Measurements from ENCODE around the gene CLCNKA. TPM values are rescaled to one million over a fixed set of nuclear protein-coding genes. Genes with fewer than 3 reads are reported as not detected.
A peak's percentile ranks its signal among the peaks of the same experiment; 100 is the strongest.

The CLCNKA gene
- total and polyA plus RNA-seq, 2 experiments from 2014 or later, result 1.3 TPM

DNA sequence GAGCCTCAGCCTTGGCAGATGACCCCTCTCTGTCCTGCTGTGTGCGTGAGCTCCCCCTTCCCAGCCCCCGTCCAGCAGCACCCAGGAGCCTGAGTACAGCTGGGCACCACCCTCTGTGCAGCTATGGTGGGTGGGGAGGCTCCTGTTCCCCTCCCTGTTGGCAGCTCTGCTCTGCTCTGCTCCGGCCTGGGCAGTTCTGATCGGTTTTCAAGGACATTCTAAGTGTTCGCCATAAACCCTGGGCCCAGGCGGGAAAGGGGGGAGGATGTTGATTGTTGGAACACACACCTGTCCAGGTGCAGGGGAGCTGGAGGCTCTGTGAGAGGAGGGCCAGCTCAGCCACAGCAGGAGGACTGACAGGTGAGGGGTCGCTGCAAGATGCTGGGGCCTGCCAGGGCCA is 21.7 kb downstream of the CLCNKA start, which contains the start of gene CLCNKB:
CLCNKB (plus strand) TSS at position 262 of the 400 bp plus-strand sequence. CDS start 711 bp downstream, outside the sequence.
- Histone ChIP-seq H4K20me1 (ENCODE audit: insufficient read depth, poor library complexity, severe bottlenecking) (no peaks in the 10 kb centered on the region), H3K4me2 (no peak within 1 kb of the TSS), H3K27me3 (no peaks in the 10 kb centered on the region), H3K4me3 (no peak within 1 kb of the TSS), H3K9me3 (ENCODE audit: low read depth) (no peaks in the 10 kb centered on the region), H3K27ac (no peak within 1 kb of the TSS), H2AFZ (no peak within 1 kb of the TSS), H3K9me2 (replicated peaks; ENCODE audit: insufficient read depth) (no peaks in the 10 kb centered on the region), H3K4me1 (ENCODE audit: insufficient read depth) (peaks cover under 1% of the 10 kb centered on the region), H3K36me3 (replicated peaks; ENCODE audit: insufficient read depth, low read depth) (no peaks in the 10 kb centered on the region), H3K79me2 (no peaks in the 10 kb centered on the region)
- DNase-seq (ENCODE audit: low spot score), result no peak
- TF ChIP-seq, protein P1, sequence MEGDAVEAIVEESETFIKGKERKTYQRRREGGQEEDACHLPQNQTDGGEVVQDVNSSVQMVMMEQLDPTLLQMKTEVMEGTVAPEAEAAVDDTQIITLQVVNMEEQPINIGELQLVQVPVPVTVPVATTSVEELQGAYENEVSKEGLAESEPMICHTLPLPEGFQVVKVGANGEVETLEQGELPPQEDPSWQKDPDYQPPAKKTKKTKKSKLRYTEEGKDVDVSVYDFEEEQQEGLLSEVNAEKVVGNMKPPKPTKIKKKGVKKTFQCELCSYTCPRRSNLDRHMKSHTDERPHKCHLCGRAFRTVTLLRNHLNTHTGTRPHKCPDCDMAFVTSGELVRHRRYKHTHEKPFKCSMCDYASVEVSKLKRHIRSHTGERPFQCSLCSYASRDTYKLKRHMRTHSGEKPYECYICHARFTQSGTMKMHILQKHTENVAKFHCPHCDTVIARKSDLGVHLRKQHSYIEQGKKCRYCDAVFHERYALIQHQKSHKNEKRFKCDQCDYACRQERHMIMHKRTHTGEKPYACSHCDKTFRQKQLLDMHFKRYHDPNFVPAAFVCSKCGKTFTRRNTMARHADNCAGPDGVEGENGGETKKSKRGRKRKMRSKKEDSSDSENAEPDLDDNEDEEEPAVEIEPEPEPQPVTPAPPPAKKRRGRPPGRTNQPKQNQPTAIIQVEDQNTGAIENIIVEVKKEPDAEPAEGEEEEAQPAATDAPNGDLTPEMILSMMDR (IDR thresholded peaks at IDR 0.05; ENCODE audit: poor library complexity), result no peak
- no peak for TF ChIP-seq EZH2 (IDR thresholded peaks at IDR 0.05; ENCODE audit: borderline replicate concordance)
- no peak for TF ChIP-seq EZH2phosphoT487 (IDR thresholded peaks at IDR 0.05; ENCODE audit: low read depth, severe bottlenecking, unreplicated experiment)
- 85% methylated on average over 7 of the region's 7 CpGs for WGBS (ENCODE audit: low lambda C conversion rate, missing lambda C conversion rate)

DNA sequence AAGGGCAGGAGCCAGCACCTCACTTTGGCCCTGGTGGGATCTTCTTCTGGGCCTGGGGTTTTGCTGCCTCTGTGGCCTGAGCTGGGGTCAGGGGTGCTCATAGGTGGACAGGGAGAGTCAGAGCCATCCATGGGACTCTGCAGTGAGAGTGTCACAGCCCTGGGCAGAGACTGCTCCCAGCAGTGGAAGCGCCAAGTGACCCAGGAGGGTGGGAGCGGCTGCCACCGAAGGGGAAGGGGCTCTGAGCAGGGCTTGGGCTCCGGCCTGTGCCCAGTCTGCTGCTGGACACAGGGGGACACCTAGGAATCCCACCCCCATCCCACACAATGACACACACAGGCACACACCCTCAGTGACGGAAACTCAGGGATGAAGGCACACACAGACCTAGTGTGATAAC is 22.1 kb downstream of the CLCNKA start:
- no peak overlapping the region for H3K4me2 ChIP-seq
- no peak overlapping the region for H2AFZ ChIP-seq
- 100% methylated on average over 5 of the region's 5 CpGs for WGBS (ENCODE audit: low lambda C conversion rate, missing lambda C conversion rate)
- H3K27me3 ChIP-seq, result no peaks in the 10 kb centered on the region
- no peak overlapping the region for H3K4me3 ChIP-seq
- no peak for DNase-seq (ENCODE audit: low spot score)
- no peaks in the 10 kb centered on the region for H4K20me1 ChIP-seq (ENCODE audit: insufficient read depth, poor library complexity, severe bottlenecking)
- no peaks in the 10 kb centered on the region for H3K9me2 ChIP-seq (replicated peaks; ENCODE audit: insufficient read depth)
- H3K9me3 ChIP-seq (ENCODE audit: low read depth), result no peaks in the 10 kb centered on the region
- H3K36me3 ChIP-seq (replicated peaks; ENCODE audit: insufficient read depth, low read depth), result no peaks in the 10 kb centered on the region
- H3K4me1 ChIP-seq (ENCODE audit: insufficient read depth), result peaks cover 5% of the 10 kb centered on the region
- no peaks in the 10 kb centered on the region for H3K79me2 ChIP-seq
- no peak overlapping the region for H3K27ac ChIP-seq
- no peak for TF ChIP-seq EZH2phosphoT487 (IDR thresholded peaks at IDR 0.05; ENCODE audit: low read depth, severe bottlenecking, unreplicated experiment)
- TF ChIP-seq, protein P1 (IDR thresholded peaks at IDR 0.05; ENCODE audit: poor library complexity), result no peak
- TF ChIP-seq EZH2 (IDR thresholded peaks at IDR 0.05; ENCODE audit: borderline replicate concordance), result no peak

DNA sequence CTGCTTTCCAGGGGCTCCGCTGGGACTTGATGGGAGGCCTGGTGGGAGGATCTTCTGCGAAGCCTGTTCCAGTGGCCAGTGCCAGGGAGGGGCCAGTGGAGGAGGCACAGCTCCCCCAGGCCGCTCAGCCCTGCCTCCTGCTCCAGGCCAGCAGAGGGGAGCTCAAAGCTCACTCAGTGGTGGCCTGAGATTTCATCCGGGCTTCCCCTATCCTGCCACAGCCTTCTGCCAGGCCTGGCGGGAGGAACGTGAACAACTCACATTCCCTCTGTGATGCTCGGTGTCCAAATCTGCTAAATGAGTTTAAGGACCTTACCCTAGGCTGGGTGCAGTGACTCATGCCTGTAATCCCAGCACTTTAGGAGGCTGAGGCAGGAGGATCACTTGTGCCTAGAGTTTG is 25.0 kb downstream of the CLCNKA start:
- H2AFZ ChIP-seq, result no peak overlapping the region

More for the DNA sequence above, 25.0 kb downstream of the CLCNKA start:
- DNase-seq (ENCODE audit: low spot score), result peak; percentile 43
- no peak overlapping the region for H3K27ac ChIP-seq
- WGBS (ENCODE audit: low lambda C conversion rate, missing lambda C conversion rate), result 70% methylated on average over 7 of the region's 7 CpGs
- H3K4me1 ChIP-seq (ENCODE audit: insufficient read depth), result peaks cover 7% of the 10 kb centered on the region
- no peaks in the 10 kb centered on the region for H3K9me2 ChIP-seq (replicated peaks; ENCODE audit: insufficient read depth)
- no peaks in the 10 kb centered on the region for H3K79me2 ChIP-seq
- no peaks in the 10 kb centered on the region for H3K27me3 ChIP-seq
- TF ChIP-seq, protein P1 (IDR thresholded peaks at IDR 0.05; ENCODE audit: poor library complexity), result no peak
- TF ChIP-seq EZH2phosphoT487 (IDR thresholded peaks at IDR 0.05; ENCODE audit: low read depth, severe bottlenecking, unreplicated experiment), result no peak
- no peak for TF ChIP-seq EZH2 (IDR thresholded peaks at IDR 0.05; ENCODE audit: borderline replicate concordance)
- H3K36me3 ChIP-seq (replicated peaks; ENCODE audit: insufficient read depth, low read depth), result no peaks in the 10 kb centered on the region
- no peak overlapping the region for H3K4me2 ChIP-seq
- no peak overlapping the region for H3K4me3 ChIP-seq
- H3K9me3 ChIP-seq (ENCODE audit: low read depth), result no peaks in the 10 kb centered on the region
- H4K20me1 ChIP-seq (ENCODE audit: insufficient read depth, poor library complexity, severe bottlenecking), result no peaks in the 10 kb centered on the region
